Left ventricle myocardium inferior (tissue), 1 donor: ENCODE results near the gene SLC25A45. TPM values are rescaled to one million over a fixed set of nuclear protein-coding genes. Genes with fewer than 3 reads are reported as not detected.

Experiments used
- DNase-seq: peaks from one replicate; pipeline ENCODE4 v3.0.0-alpha.2; 2020
- H3K27ac ChIP-seq: fragments of 200-600 bp; replicated peaks from 2 replicates; pipeline ENCODE4 v1.8.0; 2021
- H3K27me3 ChIP-seq: fragments of 200-600 bp; 2 replicates; pipeline ENCODE4 v1.8.0; 2021; ENCODE audit warnings: low read depth
- H3K36me3 ChIP-seq: fragments of 200-600 bp; 2 replicates; pipeline ENCODE4 v1.8.0; 2021
- H3K4me1 ChIP-seq: fragments of 200-600 bp; 2 replicates; pipeline ENCODE4 v1.8.0; 2021
- H3K4me3 ChIP-seq: fragments of 200-600 bp; 2 replicates; pipeline ENCODE4 v1.8.0; 2021; ENCODE audit warnings: mild to moderate bottlenecking, moderate library complexity
- H3K9me3 ChIP-seq: fragments of 200-600 bp; replicated peaks from 2 replicates; pipeline ENCODE4 v1.8.0; 2021
- intact Hi-C: fragments of 100-400 bp; cut with micrococcal nuclease; formaldehyde crosslinking; loops from one replicate; pipeline ENCODE4 v1.11.0; 2022
- total RNA-seq: library from RNA; stranded (reverse); fragmentation: NEBNext Ultra II Directional; extraction: Animal tissue kit (Norgen Biotek cat#: 25700); gene quantifications from one replicate; pipeline ENCODE4 v1.2.1, GENCODE V29; 2021
- TF ChIP-seq, protein P1 (sequence below): fragments of 200-600 bp; IDR thresholded peaks from 2 replicates; pipeline ENCODE4 v1.8.0; 2021; ENCODE audit warnings: antibody characterized with exemption, mild to moderate bottlenecking, borderline replicate concordance
- donor health status: DM: no; HTN: yes; CAD: no; lungs with severe emphysema.

SLC25A45 gene
- total RNA-seq, 1 donor from 2014 or later, result 5.0 TPM

DNA sequence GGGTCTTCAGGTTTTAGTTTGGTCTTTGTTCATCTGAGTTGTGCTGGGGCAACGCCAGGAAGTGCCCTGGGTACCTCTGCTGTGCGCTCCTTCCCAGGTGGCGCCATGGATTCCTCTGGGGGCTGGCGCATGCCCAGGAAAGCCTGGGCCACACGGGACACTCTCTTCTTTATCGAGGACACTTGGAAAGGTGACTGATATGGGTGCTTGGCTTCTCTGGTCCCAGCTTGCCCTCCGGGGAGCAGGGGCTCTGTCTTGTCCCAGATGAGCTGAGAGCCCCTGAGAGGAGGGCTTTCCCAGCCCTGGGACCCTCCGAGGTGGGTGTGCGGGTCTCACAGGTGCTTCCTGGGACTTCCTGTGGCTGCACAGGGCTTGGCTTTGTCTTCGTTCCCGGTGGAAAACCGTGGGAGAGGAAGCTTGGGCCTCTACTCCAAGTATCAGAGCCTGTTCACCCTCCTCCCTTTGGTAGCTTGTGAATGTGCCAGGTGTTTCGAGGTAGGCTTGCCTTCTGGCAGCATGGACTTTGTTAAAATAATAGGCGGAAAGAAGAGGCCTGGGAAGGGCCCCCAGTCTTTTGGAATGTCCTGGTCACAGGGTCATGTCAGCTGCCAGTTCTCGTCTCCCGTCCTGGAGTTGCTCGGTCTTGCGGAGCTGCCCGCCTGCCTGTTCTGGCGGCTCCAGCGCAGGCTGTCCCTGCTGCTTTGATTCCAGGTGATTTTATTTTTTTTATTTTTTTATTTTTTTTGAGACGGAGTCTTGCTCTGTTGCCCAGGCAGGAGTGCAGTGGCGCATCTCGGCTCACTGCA is 30.0 kb upstream of the SLC25A45 start:
- intact Hi-C loops, result no loop called here
- H3K4me1 ChIP-seq, result peaks cover 46% of the 10 kb centered on the region
- peak; percentile 35 for DNase-seq
- H3K36me3 ChIP-seq, result peaks cover 55% of the 10 kb centered on the region
- no peak overlapping the region for H3K4me3 ChIP-seq
- no peaks in the 10 kb centered on the region for H3K9me3 ChIP-seq
- TF ChIP-seq, protein P1, sequence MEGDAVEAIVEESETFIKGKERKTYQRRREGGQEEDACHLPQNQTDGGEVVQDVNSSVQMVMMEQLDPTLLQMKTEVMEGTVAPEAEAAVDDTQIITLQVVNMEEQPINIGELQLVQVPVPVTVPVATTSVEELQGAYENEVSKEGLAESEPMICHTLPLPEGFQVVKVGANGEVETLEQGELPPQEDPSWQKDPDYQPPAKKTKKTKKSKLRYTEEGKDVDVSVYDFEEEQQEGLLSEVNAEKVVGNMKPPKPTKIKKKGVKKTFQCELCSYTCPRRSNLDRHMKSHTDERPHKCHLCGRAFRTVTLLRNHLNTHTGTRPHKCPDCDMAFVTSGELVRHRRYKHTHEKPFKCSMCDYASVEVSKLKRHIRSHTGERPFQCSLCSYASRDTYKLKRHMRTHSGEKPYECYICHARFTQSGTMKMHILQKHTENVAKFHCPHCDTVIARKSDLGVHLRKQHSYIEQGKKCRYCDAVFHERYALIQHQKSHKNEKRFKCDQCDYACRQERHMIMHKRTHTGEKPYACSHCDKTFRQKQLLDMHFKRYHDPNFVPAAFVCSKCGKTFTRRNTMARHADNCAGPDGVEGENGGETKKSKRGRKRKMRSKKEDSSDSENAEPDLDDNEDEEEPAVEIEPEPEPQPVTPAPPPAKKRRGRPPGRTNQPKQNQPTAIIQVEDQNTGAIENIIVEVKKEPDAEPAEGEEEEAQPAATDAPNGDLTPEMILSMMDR, result no peak
- peak overlapping the region; percentile 77 for H3K27ac ChIP-seq
- H3K27me3 ChIP-seq, result no peaks in the 10 kb centered on the region

- Histone ChIP-seq H3K9me3 (no peaks in the 10 kb centered on the region), H3K36me3 (peaks cover 63% of the 10 kb centered on the region), H3K27ac (peak overlapping the region; percentile 77), H3K27me3 (no peaks in the 10 kb centered on the region), H3K4me3 (no peak overlapping the region), H3K4me1 (peaks cover 38% of the 10 kb centered on the region)
- TF ChIP-seq, protein P1, result no peak
- DNase-seq, result peak; percentile 14
- intact Hi-C loops, result no loop called here
Observed at GRCh38 chr11:65411681-65412070, 29.2 kb upstream of the SLC25A45 start.

GRCh38 chr11:65410936-65411680 is 28.7 kb upstream of the SLC25A45 start:
- DNase-seq, result peak; percentile 12
- Histone ChIP-seq H3K27me3 (no peaks in the 10 kb centered on the region), H3K36me3 (peaks cover 69% of the 10 kb centered on the region), H3K9me3 (no peaks in the 10 kb centered on the region), H3K4me1 (peaks cover 33% of the 10 kb centered on the region), H3K27ac (no peak overlapping the region), H3K4me3 (no peak overlapping the region)
- TF ChIP-seq, protein P1, result no peak
- intact Hi-C loops, result no loop called here

- DNase-seq, result no peak
- TF ChIP-seq, protein P1, result no peak
- Histone ChIP-seq H3K27ac (peak overlapping the region; percentile 75), H3K9me3 (no peaks in the 10 kb centered on the region), H3K4me3 (no peak overlapping the region), H3K27me3 (no peaks in the 10 kb centered on the region), H3K4me1 (peaks cover 19% of the 10 kb centered on the region), H3K36me3 (peaks cover 80% of the 10 kb centered on the region)
- intact Hi-C loops, result no loop called here
Observed at GRCh38 chr11:65404638-65405339, 22.3 kb upstream of the SLC25A45 start.

DNA sequence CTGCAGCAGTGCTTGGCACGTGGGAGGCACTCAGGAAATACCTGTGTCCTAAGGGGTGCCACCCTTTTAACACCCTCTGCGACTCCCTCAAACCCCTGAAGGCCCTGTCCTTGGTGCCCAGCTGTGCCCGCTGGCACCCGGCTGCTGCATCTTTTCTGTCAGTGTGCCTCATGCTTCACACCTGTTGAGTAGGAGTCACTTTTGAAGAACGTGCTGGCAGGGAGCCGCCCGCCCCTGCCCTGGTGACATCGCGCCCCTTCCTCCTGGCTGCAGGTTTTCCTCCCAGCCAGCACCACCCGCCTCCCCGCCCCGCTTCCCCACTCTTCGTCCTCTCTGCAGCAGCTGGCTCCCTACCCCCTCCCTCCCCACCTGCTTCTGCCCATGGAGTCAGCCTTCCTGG is 21.8 kb upstream of the SLC25A45 start:
- Histone ChIP-seq H3K4me3 (no peak overlapping the region), H3K27ac (peak overlapping the region; percentile 75), H3K4me1 (peaks cover 19% of the 10 kb centered on the region), H3K27me3 (no peaks in the 10 kb centered on the region), H3K36me3 (peaks cover 80% of the 10 kb centered on the region), H3K9me3 (no peaks in the 10 kb centered on the region)
- TF ChIP-seq, protein P1, result no peak
- no peak for DNase-seq
- intact Hi-C loops, result no loop called here
